ENCODE data around the gene GBA2.

The GBA2 gene

GRCh38 chr9:35789541-35789940, 40.5 kb upstream of the GBA2 start:
- TF ChIP-seq TCF12 (IDR thresholded peaks at IDR 0.05; ENCODE audit: low read depth) (no peak), EP300 (IDR thresholded peaks at IDR 0.05; ENCODE audit: borderline replicate concordance) (no peak), YY1 (IDR thresholded peaks at IDR 0.05; ENCODE audit: low read depth) (no peak), TEAD4 (IDR thresholded peaks at IDR 0.05) (no peak), RAD21 (IDR thresholded peaks at IDR 0.05; ENCODE audit: low read depth) (no peak), EGR1 (IDR thresholded peaks at IDR 0.05) (no peak), CREB1 (IDR thresholded peaks at IDR 0.05; ENCODE audit: low read depth) (no peak), NFIC (IDR thresholded peaks at IDR 0.05) (no peak), FOXM1 (IDR thresholded peaks at IDR 0.05; ENCODE audit: borderline replicate concordance, low read depth) (no peak), ZBTB7A (IDR thresholded peaks at IDR 0.05; ENCODE audit: low read depth) (no peak), CEBPB (IDR thresholded peaks at IDR 0.05) (no peak), REST (IDR thresholded peaks at IDR 0.05; ENCODE audit: low read depth) (no peak), TAF1 (IDR thresholded peaks at IDR 0.05; ENCODE audit: low read depth) (no peak)
- TF ChIP-seq, protein P1, sequence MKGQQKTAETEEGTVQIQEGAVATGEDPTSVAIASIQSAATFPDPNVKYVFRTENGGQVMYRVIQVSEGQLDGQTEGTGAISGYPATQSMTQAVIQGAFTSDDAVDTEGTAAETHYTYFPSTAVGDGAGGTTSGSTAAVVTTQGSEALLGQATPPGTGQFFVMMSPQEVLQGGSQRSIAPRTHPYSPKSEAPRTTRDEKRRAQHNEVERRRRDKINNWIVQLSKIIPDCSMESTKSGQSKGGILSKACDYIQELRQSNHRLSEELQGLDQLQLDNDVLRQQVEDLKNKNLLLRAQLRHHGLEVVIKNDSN (IDR thresholded peaks at IDR 0.05), result no peak
- TF ChIP-seq, protein P2, sequence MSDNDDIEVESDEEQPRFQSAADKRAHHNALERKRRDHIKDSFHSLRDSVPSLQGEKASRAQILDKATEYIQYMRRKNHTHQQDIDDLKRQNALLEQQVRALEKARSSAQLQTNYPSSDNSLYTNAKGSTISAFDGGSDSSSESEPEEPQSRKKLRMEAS (IDR thresholded peaks at IDR 0.05), result no peak

DNA sequence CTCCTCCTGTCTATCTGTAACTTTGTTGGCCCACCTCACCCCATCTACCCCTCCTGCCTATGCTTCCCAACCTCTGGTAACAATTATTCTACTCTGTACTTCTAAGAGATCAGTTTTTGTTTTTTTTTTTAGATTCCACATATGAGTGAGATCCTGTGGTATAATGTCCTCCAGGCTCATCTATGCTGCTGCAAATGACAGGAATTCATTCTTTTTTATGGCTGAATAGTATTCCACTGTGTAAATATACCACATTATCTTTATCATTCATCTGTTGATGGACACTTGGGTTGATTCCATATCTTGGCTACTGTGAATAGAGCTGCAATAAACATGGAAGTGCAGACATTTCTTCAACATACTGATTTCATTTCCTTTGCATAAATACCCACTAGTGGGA, 34.4 kb upstream of the GBA2 start:
- TF ChIP-seq CREB1 (IDR thresholded peaks at IDR 0.05; ENCODE audit: low read depth) (no peak), YY1 (IDR thresholded peaks at IDR 0.05; ENCODE audit: low read depth) (no peak), REST (IDR thresholded peaks at IDR 0.05; ENCODE audit: low read depth) (no peak), EP300 (IDR thresholded peaks at IDR 0.05; ENCODE audit: borderline replicate concordance) (no peak), RAD21 (IDR thresholded peaks at IDR 0.05; ENCODE audit: low read depth) (no peak), CEBPB (IDR thresholded peaks at IDR 0.05) (no peak), FOXM1 (IDR thresholded peaks at IDR 0.05; ENCODE audit: borderline replicate concordance, low read depth) (no peak), ZBTB7A (IDR thresholded peaks at IDR 0.05; ENCODE audit: low read depth) (no peak), TAF1 (IDR thresholded peaks at IDR 0.05; ENCODE audit: low read depth) (no peak), TEAD4 (IDR thresholded peaks at IDR 0.05) (no peak), TCF12 (IDR thresholded peaks at IDR 0.05; ENCODE audit: low read depth) (no peak), EGR1 (IDR thresholded peaks at IDR 0.05) (no peak), NFIC (IDR thresholded peaks at IDR 0.05) (no peak)
- TF ChIP-seq, protein P2 (IDR thresholded peaks at IDR 0.05), result no peak
- TF ChIP-seq, protein P1 (IDR thresholded peaks at IDR 0.05), result no peak

DNA sequence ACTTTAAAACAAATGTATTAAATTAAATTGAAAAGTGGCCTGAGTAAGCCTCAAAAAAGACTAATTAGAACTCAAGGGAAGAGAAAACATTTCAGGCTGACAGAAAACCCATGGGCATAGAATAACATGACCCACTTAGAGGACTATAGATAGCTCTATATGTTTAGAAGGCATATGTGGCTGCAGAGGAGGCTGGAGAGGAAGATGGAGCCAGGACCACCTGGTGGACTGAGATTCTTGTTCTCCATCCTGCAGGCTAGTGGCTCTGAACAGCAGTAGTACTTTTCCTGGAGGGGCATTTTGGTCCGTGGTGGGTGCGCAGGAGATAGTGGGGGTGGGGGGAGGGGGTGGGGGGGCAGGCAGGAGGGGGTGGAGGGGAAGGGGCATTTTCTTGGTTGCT, 32.0 kb upstream of the GBA2 start:
- TF ChIP-seq CEBPB (IDR thresholded peaks at IDR 0.05), result no peak
- no peak for TF ChIP-seq CREB1 (IDR thresholded peaks at IDR 0.05; ENCODE audit: low read depth)
- TF ChIP-seq, protein P1 (IDR thresholded peaks at IDR 0.05), result no peak
- TF ChIP-seq EP300 (IDR thresholded peaks at IDR 0.05; ENCODE audit: borderline replicate concordance), result no peak
- TF ChIP-seq, protein P2 (IDR thresholded peaks at IDR 0.05), result no peak
- TF ChIP-seq YY1 (IDR thresholded peaks at IDR 0.05; ENCODE audit: low read depth), result no peak
- no peak for TF ChIP-seq TAF1 (IDR thresholded peaks at IDR 0.05; ENCODE audit: low read depth)
- TF ChIP-seq ZBTB7A (IDR thresholded peaks at IDR 0.05; ENCODE audit: low read depth), result no peak
- no peak for TF ChIP-seq FOXM1 (IDR thresholded peaks at IDR 0.05; ENCODE audit: borderline replicate concordance, low read depth)
- TF ChIP-seq RAD21 (IDR thresholded peaks at IDR 0.05; ENCODE audit: low read depth), result no peak
- TF ChIP-seq REST (IDR thresholded peaks at IDR 0.05; ENCODE audit: low read depth), result no peak
- TF ChIP-seq TCF12 (IDR thresholded peaks at IDR 0.05; ENCODE audit: low read depth), result no peak
- no peak for TF ChIP-seq EGR1 (IDR thresholded peaks at IDR 0.05)
- no peak for TF ChIP-seq TEAD4 (IDR thresholded peaks at IDR 0.05)
- no peak for TF ChIP-seq NFIC (IDR thresholded peaks at IDR 0.05)
